HepG2 (cell line): ENCODE measurements around the gene ZNF764. TPM values are rescaled to one million over a fixed set of nuclear protein-coding genes. Genes with fewer than 3 reads are reported as not detected.

Source experiments
- BRCA1 ChIP-seq: sonication (generic); formaldehyde crosslinking; IDR thresholded peaks from 2 replicates; pipeline ENCODE4 v1.4.0; 2020; ENCODE audit warnings: missing genetic modification reagents
- JDP2 ChIP-seq: sonication (generic); formaldehyde crosslinking; IDR thresholded peaks from 2 replicates; pipeline ENCODE4 v1.8.1; 2022; ENCODE audit warnings: missing genetic modification reagents, borderline replicate concordance
- KAT2B ChIP-seq: fragments of 150-350 bp; IDR thresholded peaks from 2 replicates; pipeline ENCODE4 v1.6.1; 2014; ENCODE audit warnings: low read depth, low read length, borderline replicate concordance
- MIXL1 ChIP-seq: IDR thresholded peaks from 2 replicates; pipeline ENCODE4 v1.6.1; 2016
- ZNF562 ChIP-seq: sonication (generic); formaldehyde crosslinking; IDR thresholded peaks from 2 replicates; pipeline ENCODE4 v1.8.0; 2022; ENCODE audit warnings: missing genetic modification reagents, borderline replicate concordance
- ZNF605 ChIP-seq: sonication (generic); formaldehyde crosslinking; IDR thresholded peaks from 2 replicates; pipeline ENCODE4 v1.8.0; 2022; ENCODE audit warnings: mild to moderate bottlenecking, missing genetic modification reagents
- ZNF720 ChIP-seq: sonication (generic); formaldehyde crosslinking; IDR thresholded peaks from 2 replicates; pipeline ENCODE4 v1.4.0; 2020; ENCODE audit warnings: missing genetic modification reagents
- ZNF737 ChIP-seq: sonication (generic); formaldehyde crosslinking; IDR thresholded peaks from 2 replicates; pipeline ENCODE4 v1.5.0; 2020; ENCODE audit warnings: missing genetic modification reagents, mild to moderate bottlenecking, borderline replicate concordance
- ZNF768 ChIP-seq: sonication (generic); formaldehyde crosslinking; IDR thresholded peaks from 2 replicates; pipeline ENCODE4 v1.4.0; 2020; ENCODE audit warnings: missing genetic modification reagents
- polyA plus RNA-seq, 8 experiments: library from polyadenylated mRNA; depleted of rRNA in 3 of 8; stranded (reverse) in 7 of 8; unstranded in 1 of 8; fragments of >200 nt; fragmentation: Illumina TruSeq in 4 of 8; extraction: Trizol in 4 of 8; gene quantifications; 2 replicates each; pipeline versions ENCODE4 v1.2.1 to v1.2.3, GENCODE V29; 2011 to 2016; ENCODE audit warnings: low read depth in 4 of 8, missing spikeins in 1 of 8, mixed read lengths in 1 of 8; ENCODE audit not compliant: insufficient read depth in 1 of 8
- total RNA-seq, 5 experiments: library from RNA; depleted of rRNA; stranded (reverse); fragments of >200 nt; fragmentation: Illumina TruSeq; extraction: Trizol; gene quantifications; 2 replicates each; pipeline ENCODE4 v1.2.3, GENCODE V29; 2016; ENCODE audit warnings: low read depth in 1 of 5
- TF ChIP-seq, protein P1 (sequence below): sonication (generic); formaldehyde crosslinking; IDR thresholded peaks from 2 replicates; pipeline ENCODE4 v1.4.0; 2020; ENCODE audit warnings: missing genetic modification reagents, mild to moderate bottlenecking, borderline replicate concordance
- TF ChIP-seq, protein P2 (sequence below): fragments of 450-650 bp; IDR thresholded peaks from 2 replicates; pipeline ENCODE4 v1.6.1; 2017; ENCODE audit warnings: mild to moderate bottlenecking
- TF ChIP-seq, protein P3 (sequence below): sonication (generic); formaldehyde crosslinking; IDR thresholded peaks from 2 replicates; pipeline ENCODE4 v1.5.1; 2020; ENCODE audit warnings: mild to moderate bottlenecking, missing genetic modification reagents, borderline replicate concordance
- TF ChIP-seq, protein P4 (sequence below): sonication (generic); formaldehyde crosslinking; IDR thresholded peaks from 2 replicates; pipeline ENCODE4 v1.5.1; 2020; ENCODE audit warnings: missing genetic modification reagents, mild to moderate bottlenecking, borderline replicate concordance
- TF ChIP-seq, protein P5 (sequence below): sonication (generic); formaldehyde crosslinking; IDR thresholded peaks from 2 replicates; pipeline ENCODE4 v1.4.0; 2020; ENCODE audit warnings: mild to moderate bottlenecking, missing genetic modification reagents

Gene ZNF764
- total and polyA plus RNA-seq, 2 of the 13 experiments (the other 11 are each of a cell fraction or from before 2014, with no cell fraction given) = 4.1 to 9.1 TPM

DNA sequence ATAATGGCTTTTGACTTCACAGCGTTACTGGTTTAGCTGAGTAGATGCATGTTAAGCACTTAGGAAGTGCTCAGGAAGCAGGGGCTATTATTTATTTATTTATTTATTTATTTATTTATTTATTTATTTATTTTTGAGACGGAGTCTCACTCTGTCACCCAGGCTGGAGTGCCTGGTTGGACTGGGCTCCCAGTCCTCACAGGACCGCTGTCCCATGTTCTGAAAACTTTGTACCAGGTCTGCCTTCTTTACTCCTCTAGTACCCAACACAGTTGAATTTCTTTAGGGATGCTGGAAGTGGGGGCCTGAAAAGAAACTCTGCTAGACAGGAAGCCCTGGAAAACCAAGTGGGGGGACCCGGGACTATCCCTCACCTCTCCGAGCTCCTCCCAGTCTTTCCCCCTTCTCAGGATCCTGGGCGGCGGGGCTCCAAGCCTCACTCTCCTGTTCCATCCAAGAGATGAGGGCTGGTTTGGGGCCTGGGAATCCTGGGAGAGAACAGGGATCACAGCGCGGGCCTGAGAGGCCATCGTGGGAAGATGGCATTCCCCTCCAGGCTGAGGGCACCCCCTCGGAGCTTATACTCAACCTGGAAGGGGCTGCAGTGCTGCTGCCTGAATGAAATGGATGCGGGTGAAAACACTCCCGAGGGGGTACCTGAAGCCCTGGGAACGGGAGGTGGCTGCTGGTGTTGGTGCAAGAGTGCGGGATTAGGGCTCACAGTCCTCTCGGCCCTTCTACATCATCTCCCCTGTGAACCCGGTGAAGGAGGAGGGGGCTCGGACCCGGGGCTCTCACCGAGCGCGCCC, 12.7 kb upstream of the ZNF764 start (continued):
- TF ChIP-seq ZNF562 (CRISPR knock-in tag) (no peak), ZNF605 (CRISPR knock-in tag) (no peak), ZNF737 (CRISPR knock-in tag) (0 out of 2 replicates have a peak, but pooled peaks have one; percentile 70), BRCA1 (CRISPR knock-in tag) (0 out of 2 replicates have a peak, but pooled peaks have one; percentile 77), KAT2B (no peak), JDP2 (CRISPR knock-in tag) (no peak), ZNF720 (CRISPR knock-in tag) (no peak), ZNF768 (no peak), MIXL1 (no peak)
- TF ChIP-seq, protein P1, sequence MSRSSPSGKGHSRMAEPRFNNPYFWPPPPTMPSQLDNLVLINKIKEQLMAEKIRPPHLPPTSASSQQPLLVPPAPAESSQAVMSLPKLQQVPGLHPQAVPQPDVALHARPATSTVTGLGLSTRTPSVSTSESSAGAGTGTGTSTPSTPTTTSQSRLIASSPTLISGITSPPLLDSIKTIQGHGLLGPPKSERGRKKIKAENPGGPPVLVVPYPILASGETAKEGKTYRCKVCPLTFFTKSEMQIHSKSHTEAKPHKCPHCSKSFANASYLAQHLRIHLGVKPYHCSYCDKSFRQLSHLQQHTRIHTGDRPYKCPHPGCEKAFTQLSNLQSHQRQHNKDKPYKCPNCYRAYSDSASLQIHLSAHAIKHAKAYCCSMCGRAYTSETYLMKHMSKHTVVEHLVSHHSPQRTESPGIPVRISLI (CRISPR knock-in tag) = no peak; the same call in 1 of the 2 replicates
- TF ChIP-seq, protein P2, sequence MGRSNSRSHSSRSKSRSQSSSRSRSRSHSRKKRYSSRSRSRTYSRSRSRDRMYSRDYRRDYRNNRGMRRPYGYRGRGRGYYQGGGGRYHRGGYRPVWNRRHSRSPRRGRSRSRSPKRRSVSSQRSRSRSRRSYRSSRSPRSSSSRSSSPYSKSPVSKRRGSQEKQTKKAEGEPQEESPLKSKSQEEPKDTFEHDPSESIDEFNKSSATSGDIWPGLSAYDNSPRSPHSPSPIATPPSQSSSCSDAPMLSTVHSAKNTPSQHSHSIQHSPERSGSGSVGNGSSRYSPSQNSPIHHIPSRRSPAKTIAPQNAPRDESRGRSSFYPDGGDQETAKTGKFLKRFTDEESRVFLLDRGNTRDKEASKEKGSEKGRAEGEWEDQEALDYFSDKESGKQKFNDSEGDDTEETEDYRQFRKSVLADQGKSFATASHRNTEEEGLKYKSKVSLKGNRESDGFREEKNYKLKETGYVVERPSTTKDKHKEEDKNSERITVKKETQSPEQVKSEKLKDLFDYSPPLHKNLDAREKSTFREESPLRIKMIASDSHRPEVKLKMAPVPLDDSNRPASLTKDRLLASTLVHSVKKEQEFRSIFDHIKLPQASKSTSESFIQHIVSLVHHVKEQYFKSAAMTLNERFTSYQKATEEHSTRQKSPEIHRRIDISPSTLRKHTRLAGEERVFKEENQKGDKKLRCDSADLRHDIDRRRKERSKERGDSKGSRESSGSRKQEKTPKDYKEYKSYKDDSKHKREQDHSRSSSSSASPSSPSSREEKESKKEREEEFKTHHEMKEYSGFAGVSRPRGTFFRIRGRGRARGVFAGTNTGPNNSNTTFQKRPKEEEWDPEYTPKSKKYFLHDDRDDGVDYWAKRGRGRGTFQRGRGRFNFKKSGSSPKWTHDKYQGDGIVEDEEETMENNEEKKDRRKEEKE = no peak
- TF ChIP-seq, protein P3, sequence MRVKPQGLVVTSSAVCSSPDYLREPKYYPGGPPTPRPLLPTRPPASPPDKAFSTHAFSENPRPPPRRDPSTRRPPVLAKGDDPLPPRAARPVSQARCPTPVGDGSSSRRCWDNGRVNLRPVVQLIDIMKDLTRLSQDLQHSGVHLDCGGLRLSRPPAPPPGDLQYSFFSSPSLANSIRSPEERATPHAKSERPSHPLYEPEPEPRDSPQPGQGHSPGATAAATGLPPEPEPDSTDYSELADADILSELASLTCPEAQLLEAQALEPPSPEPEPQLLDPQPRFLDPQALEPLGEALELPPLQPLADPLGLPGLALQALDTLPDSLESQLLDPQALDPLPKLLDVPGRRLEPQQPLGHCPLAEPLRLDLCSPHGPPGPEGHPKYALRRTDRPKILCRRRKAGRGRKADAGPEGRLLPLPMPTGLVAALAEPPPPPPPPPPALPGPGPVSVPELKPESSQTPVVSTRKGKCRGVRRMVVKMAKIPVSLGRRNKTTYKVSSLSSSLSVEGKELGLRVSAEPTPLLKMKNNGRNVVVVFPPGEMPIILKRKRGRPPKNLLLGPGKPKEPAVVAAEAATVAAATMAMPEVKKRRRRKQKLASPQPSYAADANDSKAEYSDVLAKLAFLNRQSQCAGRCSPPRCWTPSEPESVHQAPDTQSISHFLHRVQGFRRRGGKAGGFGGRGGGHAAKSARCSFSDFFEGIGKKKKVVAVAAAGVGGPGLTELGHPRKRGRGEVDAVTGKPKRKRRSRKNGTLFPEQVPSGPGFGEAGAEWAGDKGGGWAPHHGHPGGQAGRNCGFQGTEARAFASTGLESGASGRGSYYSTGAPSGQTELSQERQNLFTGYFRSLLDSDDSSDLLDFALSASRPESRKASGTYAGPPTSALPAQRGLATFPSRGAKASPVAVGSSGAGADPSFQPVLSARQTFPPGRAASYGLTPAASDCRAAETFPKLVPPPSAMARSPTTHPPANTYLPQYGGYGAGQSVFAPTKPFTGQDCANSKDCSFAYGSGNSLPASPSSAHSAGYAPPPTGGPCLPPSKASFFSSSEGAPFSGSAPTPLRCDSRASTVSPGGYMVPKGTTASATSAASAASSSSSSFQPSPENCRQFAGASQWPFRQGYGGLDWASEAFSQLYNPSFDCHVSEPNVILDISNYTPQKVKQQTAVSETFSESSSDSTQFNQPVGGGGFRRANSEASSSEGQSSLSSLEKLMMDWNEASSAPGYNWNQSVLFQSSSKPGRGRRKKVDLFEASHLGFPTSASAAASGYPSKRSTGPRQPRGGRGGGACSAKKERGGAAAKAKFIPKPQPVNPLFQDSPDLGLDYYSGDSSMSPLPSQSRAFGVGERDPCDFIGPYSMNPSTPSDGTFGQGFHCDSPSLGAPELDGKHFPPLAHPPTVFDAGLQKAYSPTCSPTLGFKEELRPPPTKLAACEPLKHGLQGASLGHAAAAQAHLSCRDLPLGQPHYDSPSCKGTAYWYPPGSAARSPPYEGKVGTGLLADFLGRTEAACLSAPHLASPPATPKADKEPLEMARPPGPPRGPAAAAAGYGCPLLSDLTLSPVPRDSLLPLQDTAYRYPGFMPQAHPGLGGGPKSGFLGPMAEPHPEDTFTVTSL (CRISPR knock-in tag) = no peak
- TF ChIP-seq, protein P4, sequence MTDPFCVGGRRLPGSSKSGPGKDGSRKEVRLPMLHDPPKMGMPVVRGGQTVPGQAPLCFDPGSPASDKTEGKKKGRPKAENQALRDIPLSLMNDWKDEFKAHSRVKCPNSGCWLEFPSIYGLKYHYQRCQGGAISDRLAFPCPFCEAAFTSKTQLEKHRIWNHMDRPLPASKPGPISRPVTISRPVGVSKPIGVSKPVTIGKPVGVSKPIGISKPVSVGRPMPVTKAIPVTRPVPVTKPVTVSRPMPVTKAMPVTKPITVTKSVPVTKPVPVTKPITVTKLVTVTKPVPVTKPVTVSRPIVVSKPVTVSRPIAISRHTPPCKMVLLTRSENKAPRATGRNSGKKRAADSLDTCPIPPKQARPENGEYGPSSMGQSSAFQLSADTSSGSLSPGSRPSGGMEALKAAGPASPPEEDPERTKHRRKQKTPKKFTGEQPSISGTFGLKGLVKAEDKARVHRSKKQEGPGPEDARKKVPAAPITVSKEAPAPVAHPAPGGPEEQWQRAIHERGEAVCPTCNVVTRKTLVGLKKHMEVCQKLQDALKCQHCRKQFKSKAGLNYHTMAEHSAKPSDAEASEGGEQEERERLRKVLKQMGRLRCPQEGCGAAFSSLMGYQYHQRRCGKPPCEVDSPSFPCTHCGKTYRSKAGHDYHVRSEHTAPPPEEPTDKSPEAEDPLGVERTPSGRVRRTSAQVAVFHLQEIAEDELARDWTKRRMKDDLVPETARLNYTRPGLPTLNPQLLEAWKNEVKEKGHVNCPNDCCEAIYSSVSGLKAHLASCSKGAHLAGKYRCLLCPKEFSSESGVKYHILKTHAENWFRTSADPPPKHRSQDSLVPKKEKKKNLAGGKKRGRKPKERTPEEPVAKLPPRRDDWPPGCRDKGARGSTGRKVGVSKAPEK (CRISPR knock-in tag) = no peak
- TF ChIP-seq, protein P5, sequence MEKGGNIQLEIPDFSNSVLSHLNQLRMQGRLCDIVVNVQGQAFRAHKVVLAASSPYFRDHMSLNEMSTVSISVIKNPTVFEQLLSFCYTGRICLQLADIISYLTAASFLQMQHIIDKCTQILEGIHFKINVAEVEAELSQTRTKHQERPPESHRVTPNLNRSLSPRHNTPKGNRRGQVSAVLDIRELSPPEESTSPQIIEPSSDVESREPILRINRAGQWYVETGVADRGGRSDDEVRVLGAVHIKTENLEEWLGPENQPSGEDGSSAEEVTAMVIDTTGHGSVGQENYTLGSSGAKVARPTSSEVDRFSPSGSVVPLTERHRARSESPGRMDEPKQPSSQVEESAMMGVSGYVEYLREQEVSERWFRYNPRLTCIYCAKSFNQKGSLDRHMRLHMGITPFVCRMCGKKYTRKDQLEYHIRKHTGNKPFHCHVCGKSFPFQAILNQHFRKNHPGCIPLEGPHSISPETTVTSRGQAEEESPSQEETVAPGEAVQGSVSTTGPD (CRISPR knock-in tag) = no peak
